GM08714 (cell line): ENCODE measurements around the gene PDE6D.
"Not testable (repeated sequence)": the region's sequence is repeated elsewhere in the genome, so short reads cannot be mapped to it uniquely, and the experiment has no call there.

Source experiments
- H3K4me3 ChIP-seq: fragments of 200-500 bp; sonication (Bioruptor generic); 2 replicates; pipeline ENCODE4 v1.5.1; 2014; ENCODE audit warnings: mild to moderate bottlenecking, low read length, inconsistent platforms
- ZNF274 ChIP-seq: IDR thresholded peaks from 2 replicates; pipeline ENCODE4 v1.6.1; 2012; ENCODE audit warnings: mild to moderate bottlenecking, low read depth, low read length

PDE6D gene

GRCh38 chr2:231716666-231717280 is 64.3 kb downstream of the PDE6D start:
- no peak for TF ChIP-seq ZNF274
- no peak overlapping the region for H3K4me3 ChIP-seq

GRCh38 chr2:231715988-231716616 is 65.0 kb downstream of the PDE6D start:
- no peak overlapping the region for H3K4me3 ChIP-seq
- TF ChIP-seq ZNF274, result no peak

GRCh38 chr2:231715499-231715837 is 65.6 kb downstream of the PDE6D start:
- TF ChIP-seq ZNF274, result no peak
- no peak overlapping the region for H3K4me3 ChIP-seq

GRCh38 chr2:231714639-231715498 is 66.2 kb downstream of the PDE6D start:
- no peak overlapping the region for H3K4me3 ChIP-seq
- no peak for TF ChIP-seq ZNF274

DNA sequence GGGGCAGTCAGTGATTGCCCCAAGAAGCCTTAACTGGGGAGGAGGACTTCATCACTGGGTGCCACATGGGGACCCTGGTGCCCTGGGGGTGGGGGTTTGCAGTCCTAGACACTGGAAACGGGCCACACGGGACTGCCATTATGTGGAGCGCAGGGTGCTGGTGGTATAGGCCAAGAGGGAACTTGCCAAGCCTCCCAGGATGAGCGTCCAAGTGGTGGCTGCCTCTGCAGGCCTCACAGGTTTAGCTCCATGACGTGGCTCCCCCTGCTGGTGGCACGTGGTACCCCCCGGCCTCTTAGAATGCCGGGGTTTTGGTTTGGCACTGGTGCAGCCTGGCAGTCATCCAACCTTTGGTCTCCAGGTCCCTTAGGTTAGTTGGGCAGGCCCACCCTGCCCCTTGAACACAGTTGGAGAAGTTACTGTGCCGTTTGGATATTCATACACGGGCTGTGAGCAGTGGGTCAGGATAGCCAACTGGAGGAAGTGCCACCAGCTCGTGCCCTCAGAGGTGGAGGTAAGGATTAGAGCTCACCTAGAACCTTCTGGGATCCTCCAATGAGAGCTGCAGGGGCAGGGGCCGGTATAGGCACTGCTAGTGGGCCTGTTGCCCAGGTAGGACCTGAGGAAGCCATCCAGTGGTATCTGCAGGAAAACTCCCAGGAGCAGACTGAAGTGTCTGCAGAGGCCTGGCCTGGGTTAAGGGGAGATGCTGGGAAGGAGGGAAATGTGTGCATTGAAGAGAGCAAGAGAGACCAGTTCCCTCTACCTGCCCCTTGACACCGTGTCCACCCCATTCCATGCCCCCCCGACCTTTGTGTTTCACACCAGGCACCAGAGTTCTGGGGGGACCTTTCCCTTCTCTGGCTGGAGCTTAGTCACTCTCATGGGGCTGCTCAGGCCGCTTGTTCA is 67.1 kb downstream of the PDE6D start:
- H3K4me3 ChIP-seq, result no peak overlapping the region
- no peak for TF ChIP-seq ZNF274

GRCh38 chr2:231713406-231713729 is 67.7 kb downstream of the PDE6D start:
- not testable (repeated sequence) for H3K4me3 ChIP-seq

GRCh38 chr2:231712451-231713021 is 68.5 kb downstream of the PDE6D start:
- peak overlapping the region; percentile 87; the same call in 1 of the 2 replicates for H3K4me3 ChIP-seq

DNA sequence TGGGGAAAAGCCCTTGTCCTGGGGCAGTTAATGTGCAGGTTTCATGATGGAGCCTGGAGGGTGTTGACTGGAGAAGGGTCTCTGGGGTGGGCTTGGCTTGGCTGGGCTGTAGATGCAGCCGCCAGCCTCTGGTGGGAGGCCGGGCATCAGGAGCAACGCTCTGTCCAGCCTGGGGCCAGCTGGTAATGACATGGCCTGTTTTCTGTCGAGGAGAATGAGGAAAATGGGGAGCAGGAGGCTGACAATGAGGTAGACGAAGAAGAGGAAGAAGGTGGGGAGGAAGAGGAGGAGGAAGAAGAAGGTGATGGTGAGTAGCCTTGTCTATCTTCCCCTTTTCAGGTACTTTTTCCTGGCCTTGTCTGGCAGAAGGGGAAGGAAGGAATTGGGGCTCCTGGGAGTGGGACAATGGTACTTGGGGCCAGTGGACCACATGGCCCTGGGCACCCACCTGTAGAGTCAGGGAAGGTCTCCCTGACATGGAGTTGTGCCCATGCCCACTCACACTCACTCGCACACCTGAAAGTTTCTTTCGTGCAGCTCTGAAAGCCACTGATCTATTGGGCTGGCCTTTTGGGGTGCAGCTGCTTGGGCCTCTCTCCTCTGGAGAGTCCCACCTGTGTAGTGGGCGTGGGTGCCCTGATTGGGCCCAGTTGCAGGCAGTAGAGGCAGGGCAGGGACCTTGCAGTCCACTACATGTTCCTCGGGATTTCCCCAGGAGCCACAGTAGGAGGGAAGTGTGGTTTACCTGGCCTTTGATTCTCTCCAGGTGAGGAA is 69.2 kb downstream of the PDE6D start:
- no peak for TF ChIP-seq ZNF274
- H3K4me3 ChIP-seq, result peak overlapping the region; percentile 87

DNA sequence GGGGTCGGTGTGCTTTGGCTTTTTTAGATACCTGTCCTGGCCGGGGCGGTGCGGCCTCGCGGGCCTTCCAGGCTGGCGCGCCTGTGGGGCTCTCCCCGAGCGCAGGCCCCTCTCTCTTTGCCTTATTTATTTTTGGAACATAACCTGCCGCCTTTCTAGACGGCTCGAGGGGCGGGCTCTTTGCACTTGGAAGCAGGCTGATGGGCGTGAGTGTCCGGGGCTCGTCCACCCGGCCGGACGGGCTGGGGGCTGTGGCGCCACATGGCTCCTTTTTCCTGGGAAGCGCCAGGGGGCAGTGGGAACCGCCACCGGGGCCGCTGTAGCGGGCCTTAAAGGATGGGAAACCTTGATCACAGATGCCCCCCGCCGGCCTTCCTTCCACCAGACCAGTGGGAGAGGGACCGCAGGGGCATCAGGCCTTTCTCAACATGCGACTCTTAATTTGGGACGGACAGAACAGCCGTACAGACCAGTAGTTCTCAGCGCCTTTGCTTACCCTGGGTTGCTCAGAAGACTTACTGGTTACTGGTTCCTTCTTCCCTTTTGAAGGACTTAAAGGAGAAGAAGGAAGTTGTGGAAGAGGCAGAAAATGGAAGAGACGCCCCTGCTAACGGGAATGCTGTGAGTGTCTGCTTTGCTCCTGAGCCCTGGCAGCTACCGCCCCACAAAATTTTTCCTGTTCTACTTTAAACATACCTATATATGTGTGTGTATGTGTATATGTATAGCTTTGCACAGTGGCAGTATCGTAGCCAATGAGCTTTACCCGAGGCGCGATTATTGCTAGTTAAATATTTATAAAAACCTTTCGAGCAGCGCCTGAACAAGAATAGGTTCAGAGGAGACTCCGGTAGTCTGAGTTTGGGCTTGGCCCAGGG is 70.0 kb downstream of the PDE6D start:
- peak overlapping the region; percentile 87 for H3K4me3 ChIP-seq
- TF ChIP-seq ZNF274, result no peak

DNA sequence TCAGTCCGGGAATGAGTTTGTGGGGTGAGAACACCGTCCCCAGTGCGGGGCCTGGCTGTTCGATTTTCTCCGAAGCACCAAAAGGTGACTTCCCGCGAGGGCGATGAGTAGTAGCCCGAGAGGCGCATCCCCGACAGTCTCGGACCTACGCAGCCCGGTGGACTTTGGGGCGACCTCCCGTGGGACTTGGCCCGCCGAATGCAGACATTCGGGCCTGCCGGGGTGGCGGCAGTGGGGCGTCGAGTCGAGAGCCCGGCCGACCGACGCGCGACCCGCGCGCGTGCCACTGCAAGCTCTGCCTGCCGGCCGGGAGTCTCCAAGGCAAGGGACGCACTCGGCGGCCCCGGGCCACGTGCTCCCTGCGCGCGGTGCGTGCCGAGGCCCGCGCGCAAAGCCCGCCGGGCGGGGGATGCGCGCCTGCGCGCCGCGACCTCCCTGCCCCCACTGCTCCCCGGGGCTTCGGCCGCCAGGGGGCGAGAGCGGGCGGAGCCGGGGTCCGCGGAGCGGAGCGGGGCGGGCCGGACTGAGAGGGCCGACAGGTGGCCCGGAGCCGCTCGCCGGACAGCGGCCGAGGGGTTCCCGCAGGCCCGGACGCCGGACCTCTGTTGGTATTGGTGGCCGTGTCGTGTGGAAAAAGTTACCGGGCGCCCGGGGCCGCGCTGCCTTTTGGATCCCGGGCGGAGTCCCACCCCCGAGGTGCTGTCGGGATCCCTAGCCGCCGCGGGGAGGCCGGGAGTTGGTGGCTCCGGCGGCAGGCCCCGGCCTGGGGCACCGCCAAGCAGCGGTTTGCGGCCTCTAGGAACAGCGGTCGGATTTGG is 70.9 kb downstream of the PDE6D start:
- H3K4me3 ChIP-seq, result peak overlapping the region; percentile 87
- no peak for TF ChIP-seq ZNF274

- no peak for TF ChIP-seq ZNF274
- H3K4me3 ChIP-seq, result peak overlapping the region; percentile 87
Measured at GRCh38 chr2:231709636-231709980, 71.5 kb downstream of the PDE6D start.

DNA sequence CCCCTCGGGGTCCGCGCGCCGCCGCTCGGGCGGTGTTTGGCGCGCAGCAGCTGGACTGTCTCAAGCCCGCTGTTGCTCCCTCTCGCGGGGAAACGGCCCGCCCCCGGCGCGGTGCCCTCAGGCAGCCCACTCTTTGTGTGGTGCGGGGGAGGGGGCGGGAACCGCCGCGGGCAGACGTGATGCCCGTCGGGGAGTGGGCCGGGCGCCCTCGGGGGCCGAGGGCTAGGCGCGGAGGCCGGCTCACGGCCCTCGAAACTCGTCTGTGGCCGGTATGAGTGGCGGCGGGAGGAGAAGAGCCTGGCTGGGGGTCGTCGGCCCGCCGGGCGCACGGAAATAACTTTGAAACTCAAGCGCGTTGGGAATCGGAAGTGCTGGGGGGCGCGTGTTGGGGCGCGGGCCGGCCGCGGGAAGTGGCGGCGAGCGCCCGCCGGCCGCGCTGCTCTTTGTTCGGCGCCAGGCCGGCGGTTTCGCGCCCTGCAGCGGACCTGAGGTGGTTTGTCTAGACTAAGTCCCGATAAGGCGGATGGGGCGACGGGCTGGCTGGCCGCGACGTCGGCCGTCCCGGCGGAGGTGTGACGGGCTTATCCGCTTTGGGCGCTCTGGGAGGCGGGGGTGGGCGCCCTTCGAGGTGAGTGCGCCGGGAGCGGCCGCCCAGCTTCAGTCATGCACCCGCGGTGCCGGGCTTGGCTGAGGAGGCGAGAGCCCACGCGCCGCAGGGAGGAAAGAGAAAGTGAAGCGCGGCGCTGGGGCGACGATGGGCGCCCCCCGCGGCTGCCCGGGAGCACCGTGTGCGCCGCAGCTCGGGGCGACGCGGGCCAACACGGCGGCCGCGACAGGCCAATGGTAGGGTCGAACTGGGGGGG is 72.1 kb downstream of the PDE6D start:
- no peak for TF ChIP-seq ZNF274
- peak overlapping the region; percentile 87 for H3K4me3 ChIP-seq
